Gastroesophageal sphincter (tissue), 4 donors: ENCODE data around the gene ADAT3. TPM values are rescaled to one million over a fixed set of nuclear protein-coding genes. Genes with fewer than 3 reads are reported as not detected.

Source experiments
- ATAC-seq: fragments of 150-250 bp; one replicate; pipeline ENCODE4 v1.9.1; 2016; ENCODE audit warnings: mild to moderate bottlenecking, moderate library complexity
- H3K27ac ChIP-seq, 4 donors: fragments of 200-600 bp; sonication (generic) in 3 of 4; 1 replicate in 3 of 4; 2 replicates in 1 of 4; pipeline ENCODE4 v1.5.1; 2016 to 2019
- H3K27me3 ChIP-seq: fragments of 200-600 bp; sonication (generic); one replicate; pipeline ENCODE4 v1.5.1; 2019
- H3K36me3 ChIP-seq, 2 donors: fragments of 200-600 bp; sonication (generic); one replicate each; pipeline ENCODE4 v1.5.1; 2019; ENCODE audit warnings: control low read depth in 1 of 2
- H3K4me1 ChIP-seq, 3 donors: fragments of 200-600 bp; sonication (generic); 1 replicate in 2 of 3; 2 replicates in 1 of 3; pipeline ENCODE4 v1.5.1; 2016 to 2019; ENCODE audit warnings: control low read depth in 2 of 3
- H3K4me3 ChIP-seq, 2 donors: fragments of 200-600 bp; sonication (generic); one replicate each; pipeline ENCODE4 v1.5.1; 2019; ENCODE audit warnings: mild to moderate bottlenecking in 1 of 2, moderate library complexity in 1 of 2
- H3K9me3 ChIP-seq, 3 donors: fragments of 200-600 bp; sonication (generic); one replicate each; pipeline ENCODE4 v1.5.1; 2017 to 2019; ENCODE audit warnings: control low read depth in 2 of 3
- CTCF ChIP-seq, 4 experiments: fragments of 200-600 bp in 2 of 4; fragments of 450-650 bp in 2 of 4; sonication (generic) in 1 of 4; IDR thresholded peaks; one replicate each; pipeline ENCODE4 v1.5.1; 2017 to 2019; ENCODE audit warnings: antibody characterized with exemption in 4 of 4, mild to moderate bottlenecking in 2 of 4, moderate library complexity in 2 of 4
- EP300 ChIP-seq: sonication (generic); formaldehyde crosslinking; IDR thresholded peaks from one replicate; pipeline ENCODE4 v1.6.1; 2017; ENCODE audit warnings: antibody characterized with exemption, mild to moderate bottlenecking
- POLR2A ChIP-seq, 2 donors: fragments of 450-650 bp; IDR thresholded peaks; one replicate each; pipeline ENCODE4 v1.6.1; 2017; ENCODE audit warnings: antibody characterized with exemption in 2 of 2, mild to moderate bottlenecking in 2 of 2, moderate library complexity in 1 of 2
- POLR2AphosphoS5 ChIP-seq: sonication (generic); formaldehyde crosslinking; IDR thresholded peaks from one replicate; pipeline ENCODE4 v1.6.1; 2017; ENCODE audit warnings: antibody characterized with exemption
- WGBS, 2 donors: methylation state at CpG; one replicate each; pipeline ENCODE4 v1.1.5; 2018; ENCODE audit warnings: low coverage in 1 of 2; 5-methylcytosine and 5-hydroxymethylcytosine counted together
- total RNA-seq, 4 donors: library from RNA; depleted of rRNA; stranded (reverse); fragments of >200 nt; gene quantifications; one replicate each; pipeline ENCODE4 v1.1.0, GENCODE V29; 2016

Gene ADAT3
- total RNA-seq, 4 donors from 2014 or later = 0.47 to 4.2 (median 2.3) TPM

GRCh38 chr19:1863328-1863637, 41.9 kb upstream of the ADAT3 start, which contains the start of gene KLF16:
TSS of gene KLF16 (minus strand) at chr19:1863579. CDS start at chr19:1863497, 82 bp downstream.
- Histone ChIP-seq H3K27me3 (peaks cover 36% of the 10 kb centered on the region), H3K4me1 (peaks cover 0 to 58% (median 36%) of the 10 kb centered on the region in 3 donors), H3K27ac (peak within 1 kb of the TSS; percentile 6 to 93 (median 88)), H3K4me3 (peak within 1 kb of the TSS; percentile 41 to 69), H3K36me3 (no peaks in the 10 kb centered on the region), H3K9me3 (no peaks in the 10 kb centered on the region)
- TF ChIP-seq POLR2AphosphoS5 (no peak), EP300 (no peak), POLR2A (IDR thresholded peaks at IDR 0.05) (peak; percentile 42 to 77), CTCF (IDR thresholded peaks at IDR 0.05) (peak in 1 of 4 experiments; percentile 0)
- ATAC-seq = no peak
- no CpG with 5 or more reads among the region's 63 CpGs for WGBS, 2 donors

GRCh38 chr19:1863638-1864479, 41.3 kb upstream of the ADAT3 start:
- Histone ChIP-seq H3K9me3 (no peaks in the 10 kb centered on the region), H3K4me3 (peak overlapping the region; percentile 34 to 69), H3K36me3 (no peaks in the 10 kb centered on the region), H3K4me1 (peaks cover 0 to 53% (median 33%) of the 10 kb centered on the region in 3 donors), H3K27me3 (peaks cover 30% of the 10 kb centered on the region), H3K27ac (peak overlapping the region; percentile 6 to 93 (median 88))
- TF ChIP-seq EP300 = no peak
- peak; percentile 10 for TF ChIP-seq POLR2AphosphoS5
- peak; percentile 84 for ATAC-seq
- no CpG with 5 or more reads among the region's 115 CpGs for WGBS, 2 donors

- ATAC-seq = peak; percentile 52
- WGBS, 2 donors = 0% methylated on average over 2 of the region's 52 CpGs; no CpG with 5 or more reads in 1 of the 2 donors
- Histone ChIP-seq H3K4me3 (peak overlapping the region; percentile 34 to 69), H3K9me3 (no peaks in the 10 kb centered on the region), H3K36me3 (no peaks in the 10 kb centered on the region), H3K27me3 (peaks cover 23% of the 10 kb centered on the region), H3K4me1 (peaks cover 0 to 45% (median 30%) of the 10 kb centered on the region in 3 donors), H3K27ac (peak overlapping the region; percentile 6 to 93 (median 88))
- TF ChIP-seq EP300 = no peak
- TF ChIP-seq POLR2A (IDR thresholded peaks at IDR 0.05) = peak in 1 of 2 donors; percentile 9
- peak in 3 of 4 experiments; percentile 62 to 95 (median 79) for TF ChIP-seq CTCF (IDR thresholded peaks at IDR 0.05)
- TF ChIP-seq POLR2AphosphoS5 = peak; percentile 35
Observed at GRCh38 chr19:1864480-1865171, 40.6 kb upstream of the ADAT3 start.

- Histone ChIP-seq H3K9me3 (no peaks in the 10 kb centered on the region), H3K4me3 (peak overlapping the region in 1 of 2 donors; percentile 69), H3K36me3 (peaks cover 0 to 5% of the 10 kb centered on the region in 2 donors), H3K4me1 (peaks cover 0 to 37% (median 23%) of the 10 kb centered on the region in 3 donors), H3K27me3 (peaks cover 15% of the 10 kb centered on the region), H3K27ac (peak overlapping the region in 3 of 4 donors; percentile 87 to 93 (median 89))
- TF ChIP-seq POLR2AphosphoS5 = no peak
- TF ChIP-seq CTCF (IDR thresholded peaks at IDR 0.05) = no peak
- TF ChIP-seq EP300 = no peak
- no peak for TF ChIP-seq POLR2A (IDR thresholded peaks at IDR 0.05)
- 86% methylated on average over 4 of the region's 17 CpGs; no CpG with 5 or more reads in 1 of the 2 donors for WGBS, 2 donors
- ATAC-seq = no peak
Observed at GRCh38 chr19:1865172-1866010, 39.8 kb upstream of the ADAT3 start.
